ENCODE measurements around the gene CPD.

The CPD gene

GRCh38 chr17:30380643-30381339, 2.1 kb downstream of the CPD start:
- H3K27me3 ChIP-seq (ENCODE audit: low read depth, low read length), result peaks cover 13% of the 10 kb centered on the region
- H3K79me2 ChIP-seq (ENCODE audit: low read length), result no peaks in the 10 kb centered on the region
- no peaks in the 10 kb centered on the region for H3K9me3 ChIP-seq (ENCODE audit: insufficient read depth, low read length)
- H3K4me1 ChIP-seq (ENCODE audit: low read length), result peaks cover 21% of the 10 kb centered on the region
- TF ChIP-seq EZH2phosphoT487 (IDR thresholded peaks at IDR 0.05; ENCODE audit: low read depth), result no peak
- no peak for TF ChIP-seq CTCF (IDR thresholded peaks at IDR 0.05; ENCODE audit: low read depth, low read length)
- H2AFZ ChIP-seq (ENCODE audit: low read depth, low read length), result no peak overlapping the region
- H3K4me2 ChIP-seq (ENCODE audit: low read length), result peak overlapping the region; percentile 93
- H3K36me3 ChIP-seq (replicated peaks; ENCODE audit: low read depth, low read length), result no peaks in the 10 kb centered on the region
- H3K9ac ChIP-seq (ENCODE audit: low read length), result 0 out of 2 replicates have a peak overlapping the region, but pooled peaks have one; percentile 72
- peak overlapping the region; percentile 85 for H3K4me3 ChIP-seq (ENCODE audit: low read length)
- peaks cover 13% of the 10 kb centered on the region; the same call in 1 of the 2 replicates for H4K20me1 ChIP-seq (ENCODE audit: insufficient read depth, low read length)
- H3K27ac ChIP-seq (ENCODE audit: low read length), result no peak overlapping the region

GRCh38 chr17:30381340-30381659, 2.6 kb downstream of the CPD start:
- no peak overlapping the region for H3K4me3 ChIP-seq (ENCODE audit: low read length)
- no peak overlapping the region for H3K27ac ChIP-seq (ENCODE audit: low read length)
- H3K27me3 ChIP-seq (ENCODE audit: low read depth, low read length), result peaks cover 11% of the 10 kb centered on the region
- no peaks in the 10 kb centered on the region for H3K79me2 ChIP-seq (ENCODE audit: low read length)
- peaks cover 13% of the 10 kb centered on the region; the same call in 1 of the 2 replicates for H4K20me1 ChIP-seq (ENCODE audit: insufficient read depth, low read length)
- no peak overlapping the region for H3K9ac ChIP-seq (ENCODE audit: low read length)
- H3K9me3 ChIP-seq (ENCODE audit: insufficient read depth, low read length), result no peaks in the 10 kb centered on the region
- H3K36me3 ChIP-seq (replicated peaks; ENCODE audit: low read depth, low read length), result peaks cover under 1% of the 10 kb centered on the region
- no peak overlapping the region for H2AFZ ChIP-seq (ENCODE audit: low read depth, low read length)
- TF ChIP-seq EZH2phosphoT487 (IDR thresholded peaks at IDR 0.05; ENCODE audit: low read depth) (no peak), CTCF (IDR thresholded peaks at IDR 0.05; ENCODE audit: low read depth, low read length) (no peak)
- 0 out of 2 replicates have a peak overlapping the region, but pooled peaks have one; percentile 93 for H3K4me2 ChIP-seq (ENCODE audit: low read length)
- H3K4me1 ChIP-seq (ENCODE audit: low read length), result peaks cover 21% of the 10 kb centered on the region

- peaks cover 21% of the 10 kb centered on the region for H3K4me1 ChIP-seq (ENCODE audit: low read length)
- no peaks in the 10 kb centered on the region for H3K9me3 ChIP-seq (ENCODE audit: insufficient read depth, low read length)
- H3K79me2 ChIP-seq (ENCODE audit: low read length), result no peaks in the 10 kb centered on the region
- H3K4me3 ChIP-seq (ENCODE audit: low read length), result no peak overlapping the region
- no peak overlapping the region for H3K4me2 ChIP-seq (ENCODE audit: low read length)
- no peak overlapping the region for H3K9ac ChIP-seq (ENCODE audit: low read length)
- H2AFZ ChIP-seq (ENCODE audit: low read depth, low read length), result no peak overlapping the region
- no peak overlapping the region for H3K27ac ChIP-seq (ENCODE audit: low read length)
- H3K27me3 ChIP-seq (ENCODE audit: low read depth, low read length), result peaks cover 8% of the 10 kb centered on the region
- H4K20me1 ChIP-seq (ENCODE audit: insufficient read depth, low read length), result peaks cover 13% of the 10 kb centered on the region; the same call in 1 of the 2 replicates
- peaks cover 4% of the 10 kb centered on the region for H3K36me3 ChIP-seq (replicated peaks; ENCODE audit: low read depth, low read length)
- TF ChIP-seq EZH2phosphoT487 (IDR thresholded peaks at IDR 0.05; ENCODE audit: low read depth) (no peak), CTCF (IDR thresholded peaks at IDR 0.05; ENCODE audit: low read depth, low read length) (no peak)
Observed at GRCh38 chr17:30382345-30382744, 3.6 kb downstream of the CPD start.

- Histone ChIP-seq H3K79me2 (ENCODE audit: low read length) (no peaks in the 10 kb centered on the region), H3K4me1 (ENCODE audit: low read length) (no peaks in the 10 kb centered on the region), H3K4me3 (ENCODE audit: low read length) (no peak overlapping the region), H3K9me3 (ENCODE audit: insufficient read depth, low read length) (no peaks in the 10 kb centered on the region), H4K20me1 (ENCODE audit: insufficient read depth, low read length) (no peaks in the 10 kb centered on the region), H3K27ac (ENCODE audit: low read length) (no peak overlapping the region), H3K4me2 (ENCODE audit: low read length) (no peak overlapping the region), H3K9ac (ENCODE audit: low read length) (no peak overlapping the region), H2AFZ (ENCODE audit: low read depth, low read length) (no peak overlapping the region), H3K27me3 (ENCODE audit: low read depth, low read length) (no peaks in the 10 kb centered on the region), H3K36me3 (replicated peaks; ENCODE audit: low read depth, low read length) (peaks cover 4% of the 10 kb centered on the region)
- TF ChIP-seq EZH2phosphoT487 (IDR thresholded peaks at IDR 0.05; ENCODE audit: low read depth) (no peak), CTCF (IDR thresholded peaks at IDR 0.05; ENCODE audit: low read depth, low read length) (no peak)
Observed at GRCh38 chr17:30388321-30389179, 9.8 kb downstream of the CPD start.

All from OCI-LY3 (cell line).